Measurements from ENCODE around the gene PTPRM.
"Not testable (repeated sequence)": the region's sequence is repeated elsewhere in the genome, so short reads cannot be mapped to it uniquely, and the experiment has no call there.

PTPRM gene

DNA sequence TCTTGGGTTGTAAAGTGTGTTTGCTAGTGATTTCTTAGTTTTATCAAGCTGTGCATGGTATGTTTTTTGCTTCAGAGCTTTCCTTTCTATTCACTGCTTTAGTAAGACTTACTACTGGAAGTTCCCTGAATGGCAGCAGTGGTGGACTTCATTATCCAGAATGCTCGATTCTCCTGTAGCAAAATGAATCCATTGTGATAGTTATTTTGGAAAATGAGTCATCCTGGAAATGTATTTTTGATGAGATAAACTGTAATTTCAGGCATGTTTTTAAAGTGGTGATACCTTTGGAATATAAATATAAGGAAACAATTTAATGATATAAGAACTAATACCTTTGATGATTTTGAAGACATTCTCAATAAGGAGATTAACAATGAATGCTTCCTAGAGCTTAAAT is 387.1 kb downstream of the PTPRM start:
- TF ChIP-seq, protein P1, sequence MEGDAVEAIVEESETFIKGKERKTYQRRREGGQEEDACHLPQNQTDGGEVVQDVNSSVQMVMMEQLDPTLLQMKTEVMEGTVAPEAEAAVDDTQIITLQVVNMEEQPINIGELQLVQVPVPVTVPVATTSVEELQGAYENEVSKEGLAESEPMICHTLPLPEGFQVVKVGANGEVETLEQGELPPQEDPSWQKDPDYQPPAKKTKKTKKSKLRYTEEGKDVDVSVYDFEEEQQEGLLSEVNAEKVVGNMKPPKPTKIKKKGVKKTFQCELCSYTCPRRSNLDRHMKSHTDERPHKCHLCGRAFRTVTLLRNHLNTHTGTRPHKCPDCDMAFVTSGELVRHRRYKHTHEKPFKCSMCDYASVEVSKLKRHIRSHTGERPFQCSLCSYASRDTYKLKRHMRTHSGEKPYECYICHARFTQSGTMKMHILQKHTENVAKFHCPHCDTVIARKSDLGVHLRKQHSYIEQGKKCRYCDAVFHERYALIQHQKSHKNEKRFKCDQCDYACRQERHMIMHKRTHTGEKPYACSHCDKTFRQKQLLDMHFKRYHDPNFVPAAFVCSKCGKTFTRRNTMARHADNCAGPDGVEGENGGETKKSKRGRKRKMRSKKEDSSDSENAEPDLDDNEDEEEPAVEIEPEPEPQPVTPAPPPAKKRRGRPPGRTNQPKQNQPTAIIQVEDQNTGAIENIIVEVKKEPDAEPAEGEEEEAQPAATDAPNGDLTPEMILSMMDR (conservative IDR thresholded peaks at IDR 0.05; ENCODE audit: low read depth, low read length), result no peak
- H3K4me3 ChIP-seq (ENCODE audit: low read length), result no peak overlapping the region
- DNase-seq (ENCODE audit: low read depth), result no peak

GRCh38 chr18:7955175-7955574 is 388.1 kb downstream of the PTPRM start:
- H3K4me3 ChIP-seq (ENCODE audit: low read length), result no peak overlapping the region
- no peak for DNase-seq (ENCODE audit: low read depth)
- TF ChIP-seq, protein P1 (conservative IDR thresholded peaks at IDR 0.05; ENCODE audit: low read depth, low read length), result no peak

DNA sequence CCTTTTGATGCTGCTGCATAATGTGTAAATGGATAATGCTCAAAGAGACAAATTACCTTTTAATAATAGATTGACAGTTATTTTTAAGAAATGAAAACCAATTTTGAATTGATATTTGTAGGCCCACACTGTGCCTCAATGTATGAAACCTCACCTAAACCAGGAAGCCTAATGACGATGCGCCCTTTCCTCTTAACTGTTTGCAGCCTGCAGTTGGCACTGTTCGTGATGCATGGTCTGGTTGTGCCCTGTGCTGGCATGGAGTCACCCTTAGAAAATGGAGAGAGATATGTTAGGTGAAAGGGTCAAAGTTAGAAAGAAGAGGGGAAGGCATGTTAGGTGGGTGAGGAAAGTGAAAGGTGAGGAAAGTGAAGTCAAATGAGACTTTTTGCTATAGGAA is 390.2 kb downstream of the PTPRM start:
- H3K4me3 ChIP-seq (ENCODE audit: low read length), result no peak overlapping the region
- no peak for DNase-seq (ENCODE audit: low read depth)
- TF ChIP-seq, protein P1 (conservative IDR thresholded peaks at IDR 0.05; ENCODE audit: low read depth, low read length), result no peak

DNA sequence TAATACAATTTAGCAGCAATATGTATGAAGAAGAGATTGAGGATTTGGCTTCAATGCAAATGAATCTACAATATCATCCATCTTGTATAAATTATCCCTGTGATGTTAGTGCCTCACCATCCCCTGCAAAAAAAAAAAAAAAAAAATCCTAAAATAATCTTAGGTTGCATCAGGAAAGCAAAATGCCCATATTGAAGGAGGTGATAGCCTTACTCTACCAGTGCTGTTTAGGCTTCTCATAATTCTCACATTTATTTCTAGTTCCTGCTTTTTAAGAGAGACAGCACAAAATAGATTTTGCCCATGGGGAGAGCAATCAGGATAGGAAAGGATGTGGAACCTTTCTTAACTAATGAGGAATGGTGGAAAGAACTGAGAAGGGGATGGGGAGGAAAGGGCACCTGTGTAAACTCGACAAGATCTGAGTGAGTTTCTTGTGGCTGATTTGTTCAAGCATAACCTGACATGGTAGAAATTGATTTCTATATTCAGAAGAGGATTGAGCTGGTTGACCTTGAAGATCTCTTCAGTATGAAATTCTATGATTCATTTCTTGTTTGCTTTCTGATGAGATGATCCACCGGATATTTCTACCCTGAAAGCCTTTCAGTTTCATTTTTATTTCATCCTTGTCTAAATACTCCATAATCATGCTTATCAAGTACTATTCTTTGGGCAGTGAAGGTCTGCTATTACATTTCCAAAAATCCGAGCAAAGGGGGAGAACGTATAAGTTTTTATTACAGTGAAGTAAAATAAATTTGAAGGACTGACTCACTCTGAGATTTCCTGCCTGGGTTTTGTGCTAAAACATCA is 391.2 kb downstream of the PTPRM start:
- TF ChIP-seq, protein P1 (conservative IDR thresholded peaks at IDR 0.05; ENCODE audit: low read depth, low read length), result no peak
- no peak for DNase-seq (ENCODE audit: low read depth)
- no peak overlapping the region for H3K4me3 ChIP-seq (ENCODE audit: low read length)

- TF ChIP-seq, protein P1 (conservative IDR thresholded peaks at IDR 0.05; ENCODE audit: low read depth, low read length), result no peak
- DNase-seq (ENCODE audit: low read depth), result no peak
- no peak overlapping the region for H3K4me3 ChIP-seq (ENCODE audit: low read length)
Measured at GRCh38 chr18:7958897-7959146, 391.7 kb downstream of the PTPRM start.

GRCh38 chr18:7966682-7967081 is 399.6 kb downstream of the PTPRM start:
- not testable (repeated sequence) for DNase-seq (ENCODE audit: low read depth); H3K4me3 ChIP-seq (ENCODE audit: low read length)

DNA sequence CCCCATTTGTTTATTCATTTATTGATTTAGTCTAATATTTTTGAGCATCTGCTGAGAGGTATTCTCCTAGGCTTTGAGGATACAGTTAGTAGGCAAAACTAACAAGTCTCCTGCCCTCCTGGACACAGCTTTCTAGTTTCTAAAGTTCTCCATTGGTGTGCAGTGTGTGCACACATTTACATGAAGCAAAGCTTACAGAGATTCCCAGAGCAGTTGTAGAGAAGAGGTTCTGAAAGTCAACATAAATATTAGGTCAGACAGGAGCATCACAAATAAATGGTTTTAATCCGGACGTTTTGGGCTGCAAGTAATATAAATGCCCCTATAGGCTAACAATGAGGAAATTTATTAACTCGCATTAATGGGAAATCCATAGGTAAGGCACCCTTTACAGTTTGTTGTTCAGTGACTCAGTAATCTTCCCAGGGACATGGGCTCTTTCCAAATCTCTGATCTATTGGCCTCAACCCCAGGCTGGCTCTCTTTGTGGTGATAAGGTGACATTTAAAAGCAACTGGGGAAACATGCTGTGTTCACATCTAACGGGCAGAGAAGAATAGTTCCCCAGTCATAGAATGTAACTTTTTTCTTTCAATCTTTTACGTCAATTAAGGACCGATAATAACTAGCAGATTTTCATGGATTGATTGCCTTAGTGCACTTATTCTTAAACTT is 407.2 kb downstream of the PTPRM start:
- DNase-seq (ENCODE audit: low read depth), result no peak
- H3K4me3 ChIP-seq (ENCODE audit: low read length), result no peak overlapping the region
- TF ChIP-seq, protein P1 (conservative IDR thresholded peaks at IDR 0.05; ENCODE audit: low read depth, low read length), result no peak
